ENCODE results near the gene HSBP1L1. TPM values are rescaled to one million over a fixed set of nuclear protein-coding genes. Genes with fewer than 3 reads are reported as not detected.

Gene HSBP1L1
- total RNA-seq, 4 donors from 2014 or later = 25.7 to 51.8 (median 39.6) TPM

- intact Hi-C loops (cut with DNase I) = no loop called here
- H3K4me3 ChIP-seq (replicated peaks in 1 of 3) = no peak overlapping the region
- H3K36me3 ChIP-seq = peaks cover 0 to 4% of the 10 kb centered on the region in 2 donors
Observed at GRCh38 chr18:79983793-79984192, 19.4 kb downstream of the HSBP1L1 start.

GRCh38 chr18:79985172-79985571 lies 20.7 kb downstream of the HSBP1L1 start:
- DNase-seq = no peak
- no peak overlapping the region for H3K4me3 ChIP-seq (replicated peaks in 1 of 3)
- H3K36me3 ChIP-seq = peaks cover 0 to 4% of the 10 kb centered on the region in 2 donors
- WGBS, 2 donors = 93% methylated on average over 12 of the region's 12 CpGs
- no peaks in the 10 kb centered on the region for H3K27me3 ChIP-seq
- intact Hi-C loops (cut with DNase I) = no loop called here
- no peak overlapping the region for H3K27ac ChIP-seq
- no peaks in the 10 kb centered on the region for H3K9me3 ChIP-seq
- TF ChIP-seq POLR2A (IDR thresholded peaks at IDR 0.05) = no peak
- TF ChIP-seq, protein P1, sequence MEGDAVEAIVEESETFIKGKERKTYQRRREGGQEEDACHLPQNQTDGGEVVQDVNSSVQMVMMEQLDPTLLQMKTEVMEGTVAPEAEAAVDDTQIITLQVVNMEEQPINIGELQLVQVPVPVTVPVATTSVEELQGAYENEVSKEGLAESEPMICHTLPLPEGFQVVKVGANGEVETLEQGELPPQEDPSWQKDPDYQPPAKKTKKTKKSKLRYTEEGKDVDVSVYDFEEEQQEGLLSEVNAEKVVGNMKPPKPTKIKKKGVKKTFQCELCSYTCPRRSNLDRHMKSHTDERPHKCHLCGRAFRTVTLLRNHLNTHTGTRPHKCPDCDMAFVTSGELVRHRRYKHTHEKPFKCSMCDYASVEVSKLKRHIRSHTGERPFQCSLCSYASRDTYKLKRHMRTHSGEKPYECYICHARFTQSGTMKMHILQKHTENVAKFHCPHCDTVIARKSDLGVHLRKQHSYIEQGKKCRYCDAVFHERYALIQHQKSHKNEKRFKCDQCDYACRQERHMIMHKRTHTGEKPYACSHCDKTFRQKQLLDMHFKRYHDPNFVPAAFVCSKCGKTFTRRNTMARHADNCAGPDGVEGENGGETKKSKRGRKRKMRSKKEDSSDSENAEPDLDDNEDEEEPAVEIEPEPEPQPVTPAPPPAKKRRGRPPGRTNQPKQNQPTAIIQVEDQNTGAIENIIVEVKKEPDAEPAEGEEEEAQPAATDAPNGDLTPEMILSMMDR (IDR thresholded peaks at IDR 0.05) = no peak
- peaks cover 35 to 36% of the 10 kb centered on the region in 2 donors for H3K4me1 ChIP-seq

More at GRCh38 chr18:79983793-79984192, 19.4 kb downstream of the HSBP1L1 start:
- Histone ChIP-seq H3K4me1 (peaks cover 31% of the 10 kb centered on the region in 2 donors), H3K27ac (peak overlapping the region; percentile 7 to 60 (median 52)), H3K27me3 (no peaks in the 10 kb centered on the region), H3K9me3 (no peaks in the 10 kb centered on the region)
- 79 to 92% methylated on average over 7 of the region's 7 CpGs for WGBS, 2 donors
- no peak for TF ChIP-seq POLR2A (IDR thresholded peaks at IDR 0.05)
- TF ChIP-seq, protein P1 (IDR thresholded peaks at IDR 0.05) = no peak
- DNase-seq = no peak

GRCh38 chr18:79986726-79987125 lies 22.3 kb downstream of the HSBP1L1 start:
- Histone ChIP-seq H3K4me1 (peaks cover 35 to 36% of the 10 kb centered on the region in 2 donors), H3K27ac (peak overlapping the region in 1 of 3 donors; percentile 97), H3K9me3 (no peaks in the 10 kb centered on the region), H3K27me3 (no peaks in the 10 kb centered on the region), H3K4me3 (replicated peaks in 1 of 3) (no peak overlapping the region), H3K36me3 (peaks cover 0 to 4% of the 10 kb centered on the region in 2 donors)
- no peak for DNase-seq
- intact Hi-C loops (cut with DNase I) = no loop called here
- no peak for TF ChIP-seq POLR2A (IDR thresholded peaks at IDR 0.05)
- TF ChIP-seq, protein P1 (IDR thresholded peaks at IDR 0.05) = no peak
- whole genome bisulfite sequencing, 2 donors = 44 to 46% methylated on average over 7 of the region's 7 CpGs

- Histone ChIP-seq H3K9me3 (no peaks in the 10 kb centered on the region), H3K4me1 (peaks cover 29 to 30% of the 10 kb centered on the region in 2 donors), H3K36me3 (peaks cover 0 to 4% of the 10 kb centered on the region in 2 donors), H3K27ac (peak overlapping the region in 2 of 3 donors; percentile 94 to 97), H3K4me3 (replicated peaks in 1 of 3) (peak overlapping the region in 2 of 3 donors; percentile 78 to 92), H3K27me3 (no peaks in the 10 kb centered on the region)
- whole genome bisulfite sequencing, 2 donors = 1 to 2% methylated on average over 6 of the region's 6 CpGs
- DNase-seq = no peak
- TF ChIP-seq, protein P1 (IDR thresholded peaks at IDR 0.05) = no peak
- TF ChIP-seq POLR2A (IDR thresholded peaks at IDR 0.05) = no peak
- intact Hi-C loops (cut with DNase I) = no loop called here
Observed at GRCh38 chr18:79987566-79987965, 23.1 kb downstream of the HSBP1L1 start.

DNA sequence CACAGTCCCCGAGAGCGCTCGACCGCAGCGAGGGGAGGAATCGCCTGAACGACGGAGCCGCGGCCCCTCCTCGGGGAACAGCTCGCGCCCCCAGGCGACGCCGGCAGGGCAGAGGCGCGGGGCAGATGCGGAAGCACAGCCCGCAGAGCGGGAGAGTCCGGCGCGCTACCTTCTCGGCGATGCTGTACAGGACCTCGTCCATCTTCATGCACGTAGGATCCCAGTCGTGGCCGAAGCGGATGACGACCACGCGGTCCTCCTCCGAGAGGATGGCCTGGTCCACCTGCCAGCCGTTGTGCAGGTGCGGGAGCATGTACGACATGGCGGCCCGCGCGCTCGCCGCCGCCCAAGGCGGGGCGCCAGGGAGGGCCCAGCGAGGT lies 23.6 kb downstream of the HSBP1L1 start:
- peaks cover 0 to 4% of the 10 kb centered on the region in 2 donors for H3K36me3 ChIP-seq
- 1% methylated on average over 9 to 21 of the region's 48 CpGs for WGBS, 2 donors
- peak overlapping the region; percentile 78 to 93 (median 92) for H3K4me3 ChIP-seq (replicated peaks in 1 of 3)
- peak; percentile 59 to 68 for DNase-seq
- peak overlapping the region; percentile 94 to 97 (median 97) for H3K27ac ChIP-seq
- TF ChIP-seq, protein P1 (IDR thresholded peaks at IDR 0.05) = peak in 3 of 6 experiments; percentile 17 to 31 (median 29)
- TF ChIP-seq POLR2A (IDR thresholded peaks at IDR 0.05) = no peak
- peaks cover 24 to 25% of the 10 kb centered on the region in 2 donors for H3K4me1 ChIP-seq
- no peaks in the 10 kb centered on the region for H3K27me3 ChIP-seq
- no peaks in the 10 kb centered on the region for H3K9me3 ChIP-seq
- intact Hi-C loops (cut with DNase I) = no loop called here

Data from thyroid gland (tissue), 4 donors.